ENCODE results near the gene ANKS1A.

DNA sequence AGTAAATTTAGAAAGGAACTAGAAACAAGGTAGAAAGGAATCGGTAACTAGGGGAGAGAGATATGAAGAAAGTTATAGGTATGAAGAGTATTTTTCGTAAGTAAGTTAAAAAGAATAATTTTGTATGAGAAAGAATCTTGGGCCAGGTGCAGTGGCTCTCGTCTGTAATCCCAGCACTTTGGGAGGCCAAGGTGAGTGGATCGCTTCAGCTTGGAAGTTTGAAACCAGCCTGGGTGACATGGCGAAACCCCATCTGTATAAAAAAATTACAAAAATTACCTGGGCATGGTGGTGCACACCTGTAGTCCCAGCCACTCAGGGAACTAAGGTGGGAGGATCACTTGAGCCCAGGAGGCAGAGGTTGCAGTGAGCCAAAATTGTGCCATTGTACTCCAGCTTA lies 210.1 kb downstream of the ANKS1A start:
- TF ChIP-seq EZH2 (IDR thresholded peaks at IDR 0.05; ENCODE audit: insufficient read depth, poor library complexity, severe bottlenecking) (no peak), EZH2phosphoT487 (IDR thresholded peaks at IDR 0.05; ENCODE audit: insufficient read depth, low read depth) (no peak)
